ENCODE measurements around the gene BROX. TPM values are rescaled to one million over a fixed set of nuclear protein-coding genes. Genes with fewer than 3 reads are reported as not detected.

Gene BROX
- polyA plus RNA-seq (5.0 to 9.6 TPM (median 6.4 TPM) in 3 replicates), polyA minus RNA-seq (5.0 to 15.0 TPM (median 5.4 TPM) in 3 replicates)
- polyA plus RNA-seq (2011; ENCODE audit: low read depth), result 21.6 TPM
- polyA plus RNA-seq (2011; cell fraction: cytosol; rRNA removed), result 5.9 and 10.1 TPM in 2 replicates
- 7.7 and 9.9 TPM in 2 replicates for polyA plus RNA-seq (2011; cell fraction: nucleus; rRNA removed)
- 26.0 and 26.5 TPM in 2 replicates for polyA plus RNA-seq (2012; ENCODE audit: low replicate concordance)
- polyA minus RNA-seq (2011; cell fraction: cytosol; rRNA and poly(A)+ RNA removed), result 7.5 TPM
- 3.8 and 9.9 TPM in 2 replicates for polyA minus RNA-seq (2011; cell fraction: nucleus; rRNA and poly(A)+ RNA removed)

- H3K4me2 ChIP-seq (ENCODE audit: control insufficient read depth, extremely low read depth, insufficient read depth, low read depth, low read length), result peak within 1 kb of the TSS; percentile 93
- H3K79me2 ChIP-seq (ENCODE audit: control insufficient read depth, insufficient read depth, low read length), result peaks cover 56% of the 10 kb centered on the region
Measured at GRCh38 chr1:222712253-222713090, at the start of gene BROX, which contains the start of gene AIDA. BROX (plus strand) TSS chr1:222712564; CDS start chr1:222715700, 3,136 bp downstream. AIDA (minus strand) TSS chr1:222712491; CDS start chr1:222712317, 174 bp downstream.

GRCh38 chr1:222663431-222663934 is 48.9 kb upstream of the BROX start:
- no peak overlapping the region for H3K4me2 ChIP-seq (ENCODE audit: control insufficient read depth, extremely low read depth, insufficient read depth, low read depth, low read length)
- no peak for TF ChIP-seq EZH2 (IDR thresholded peaks at IDR 0.05; ENCODE audit: low read length)
- TF ChIP-seq, protein P1, sequence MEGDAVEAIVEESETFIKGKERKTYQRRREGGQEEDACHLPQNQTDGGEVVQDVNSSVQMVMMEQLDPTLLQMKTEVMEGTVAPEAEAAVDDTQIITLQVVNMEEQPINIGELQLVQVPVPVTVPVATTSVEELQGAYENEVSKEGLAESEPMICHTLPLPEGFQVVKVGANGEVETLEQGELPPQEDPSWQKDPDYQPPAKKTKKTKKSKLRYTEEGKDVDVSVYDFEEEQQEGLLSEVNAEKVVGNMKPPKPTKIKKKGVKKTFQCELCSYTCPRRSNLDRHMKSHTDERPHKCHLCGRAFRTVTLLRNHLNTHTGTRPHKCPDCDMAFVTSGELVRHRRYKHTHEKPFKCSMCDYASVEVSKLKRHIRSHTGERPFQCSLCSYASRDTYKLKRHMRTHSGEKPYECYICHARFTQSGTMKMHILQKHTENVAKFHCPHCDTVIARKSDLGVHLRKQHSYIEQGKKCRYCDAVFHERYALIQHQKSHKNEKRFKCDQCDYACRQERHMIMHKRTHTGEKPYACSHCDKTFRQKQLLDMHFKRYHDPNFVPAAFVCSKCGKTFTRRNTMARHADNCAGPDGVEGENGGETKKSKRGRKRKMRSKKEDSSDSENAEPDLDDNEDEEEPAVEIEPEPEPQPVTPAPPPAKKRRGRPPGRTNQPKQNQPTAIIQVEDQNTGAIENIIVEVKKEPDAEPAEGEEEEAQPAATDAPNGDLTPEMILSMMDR (optimal IDR thresholded peaks at IDR 0.05 in 1 of 3, IDR thresholded peaks at IDR 0.05 in 1 of 3, conservative IDR thresholded peaks at IDR 0.05 in 1 of 3; ENCODE audit: extremely low read depth in 1 of 3, insufficient read depth in 2 of 3, low read length in 3 of 3), result no peak
- H3K27ac ChIP-seq (ENCODE audit: control insufficient read depth, insufficient read depth, low read length), result no peak overlapping the region
- H3K27me3 ChIP-seq (ENCODE audit: control insufficient read depth, extremely low read depth, insufficient read depth, low read length), result no peaks in the 10 kb centered on the region
- dilution Hi-C loops (cut with MboI; ENCODE audit: extremely low pct_ligation_motif_present, low sequenced_read_pairs), result no loop called here
- no peak for DNase-seq (ENCODE audit: low read depth, low spot score)
- no peak overlapping the region for H3K9ac ChIP-seq (ENCODE audit: control insufficient read depth, extremely low read depth, insufficient read depth, low read length)
- H3K4me3 ChIP-seq (ENCODE audit: control insufficient read depth in 2 of 3, extremely low read depth in 1 of 3, insufficient read depth in 2 of 3, low read depth in 1 of 3, low read length in 3 of 3), result no peak overlapping the region
- no peak overlapping the region for H2AFZ ChIP-seq (ENCODE audit: control insufficient read depth, low read length)
- H3K79me2 ChIP-seq (ENCODE audit: control insufficient read depth, insufficient read depth, low read length), result no peaks in the 10 kb centered on the region
- FAIRE-seq, result no peak
- no peaks in the 10 kb centered on the region for H3K9me3 ChIP-seq (ENCODE audit: control insufficient read depth, low read depth, low read length)
- peaks cover 16 to 20% of the 10 kb centered on the region in 2 experiments for H3K36me3 ChIP-seq (ENCODE audit: control insufficient read depth in 2 of 2, extremely low read depth in 1 of 2, insufficient read depth in 2 of 2, low read length in 2 of 2)
- no peaks in the 10 kb centered on the region for H4K20me1 ChIP-seq (ENCODE audit: control insufficient read depth, extremely low read depth, insufficient read depth, low read length)
- no peaks in the 10 kb centered on the region for H3K4me1 ChIP-seq (ENCODE audit: control insufficient read depth, extremely low read depth, insufficient read depth, low read length)
- no peaks in the 10 kb centered on the region for H3K9me1 ChIP-seq (ENCODE audit: control insufficient read depth, extremely low read depth, insufficient read depth, low read length)

More at GRCh38 chr1:222712253-222713090, at the start of gene BROX, which contains the start of gene AIDA:
- Histone ChIP-seq H4K20me1 (ENCODE audit: control insufficient read depth, extremely low read depth, insufficient read depth, low read length) (no peaks in the 10 kb centered on the region), H3K36me3 (ENCODE audit: control insufficient read depth in 2 of 2, extremely low read depth in 1 of 2, insufficient read depth in 2 of 2, low read length in 2 of 2) (peaks cover 4 to 5% of the 10 kb centered on the region in 2 experiments), H2AFZ (ENCODE audit: control insufficient read depth, low read length) (peak within 1 kb of the TSS; percentile 97), H3K9ac (ENCODE audit: control insufficient read depth, extremely low read depth, insufficient read depth, low read length) (peak within 1 kb of the TSS; percentile 85), H3K27ac (ENCODE audit: control insufficient read depth, insufficient read depth, low read length) (peak within 1 kb of the TSS; percentile 86), H3K4me3 (ENCODE audit: control insufficient read depth in 2 of 3, extremely low read depth in 1 of 3, insufficient read depth in 2 of 3, low read depth in 1 of 3, low read length in 3 of 3) (peak within 1 kb of the TSS; percentile 89 to 98 (median 90)), H3K4me1 (ENCODE audit: control insufficient read depth, extremely low read depth, insufficient read depth, low read length) (peaks cover 11% of the 10 kb centered on the region), H3K9me3 (ENCODE audit: control insufficient read depth, low read depth, low read length) (no peaks in the 10 kb centered on the region), H3K9me1 (ENCODE audit: control insufficient read depth, extremely low read depth, insufficient read depth, low read length) (no peaks in the 10 kb centered on the region), H3K27me3 (ENCODE audit: control insufficient read depth, extremely low read depth, insufficient read depth, low read length) (no peaks in the 10 kb centered on the region)
- FAIRE-seq (no peak), DNase-seq (ENCODE audit: low read depth, low spot score) (no peak)
- dilution Hi-C loops (cut with MboI; ENCODE audit: extremely low pct_ligation_motif_present, low sequenced_read_pairs), result no loop called here
- no peak for TF ChIP-seq EZH2 (IDR thresholded peaks at IDR 0.05; ENCODE audit: low read length)
- TF ChIP-seq, protein P1 (optimal IDR thresholded peaks at IDR 0.05 in 1 of 3, IDR thresholded peaks at IDR 0.05 in 1 of 3, conservative IDR thresholded peaks at IDR 0.05 in 1 of 3; ENCODE audit: extremely low read depth in 1 of 3, insufficient read depth in 2 of 3, low read length in 3 of 3), result no peak

All from keratinocyte (primary cell).